HUES6 (cell line): ENCODE data around the gene EGFLAM.

Source experiments
- H3K27ac ChIP-seq: 2 replicates; pipeline ENCODE4 v1.7.0; 2013; ENCODE audit warnings: low read depth, mild to moderate bottlenecking, low read length, inconsistent platforms
- H3K27me3 ChIP-seq: 2 replicates; pipeline ENCODE4 v1.6.1; 2013; ENCODE audit warnings: low read length; ENCODE audit not compliant: control insufficient read depth, insufficient read depth
- H3K36me3 ChIP-seq: 2 replicates; pipeline ENCODE4 v1.6.1; 2013; ENCODE audit warnings: low read length; ENCODE audit not compliant: control insufficient read depth, insufficient read depth
- H3K4me1 ChIP-seq: 2 replicates; pipeline ENCODE4 v1.6.1; 2013; ENCODE audit warnings: low read length; ENCODE audit not compliant: control insufficient read depth, insufficient read depth
- H3K4me3 ChIP-seq: 2 replicates; pipeline ENCODE4 v1.5.1; 2013; ENCODE audit warnings: low read depth, low read length
- H3K9ac ChIP-seq: one replicate; pipeline ENCODE4 v1.6.1; 2013; ENCODE audit warnings: mild to moderate bottlenecking, low read length
- H3K9me3 ChIP-seq: 2 replicates; pipeline ENCODE4 v1.6.1; 2013; ENCODE audit warnings: low read depth, low read length; ENCODE audit not compliant: control insufficient read depth, insufficient read depth

Gene EGFLAM

DNA sequence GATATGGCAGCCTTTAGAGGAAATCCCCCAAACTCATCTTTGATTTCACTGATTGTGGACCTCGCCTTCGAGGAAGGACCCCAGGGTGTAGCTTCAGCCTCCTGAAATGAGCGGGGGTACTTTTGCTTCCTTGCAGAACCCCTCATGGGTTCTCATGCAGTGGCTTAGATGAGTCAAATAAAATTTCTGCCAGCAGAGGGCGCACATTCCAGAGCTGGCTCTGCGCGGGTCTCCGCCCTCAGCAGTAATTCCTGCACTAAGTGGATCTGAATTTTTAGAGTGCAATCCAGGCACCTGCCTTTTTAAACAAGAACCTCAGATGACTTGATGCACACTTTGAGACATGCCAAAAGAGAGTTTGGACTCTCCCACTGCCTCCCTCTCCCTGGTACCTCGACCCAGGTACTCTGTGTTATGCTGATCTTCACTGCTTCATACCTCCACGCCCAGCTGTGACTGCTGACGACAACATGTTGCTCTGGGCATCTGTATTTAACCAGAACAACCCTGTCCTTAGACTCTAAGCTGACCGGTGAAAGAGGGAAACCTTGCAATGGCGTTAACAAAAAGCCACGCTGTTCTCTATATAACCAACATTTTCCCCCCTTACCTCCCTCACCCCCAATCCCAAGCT lies 7.3 kb downstream of the EGFLAM start:
- Histone ChIP-seq H3K4me3 (peak overlapping the region; percentile 37), H3K36me3 (no peaks in the 10 kb centered on the region), H3K9ac (no peak overlapping the region)

GRCh38 chr5:38267372-38267771 lies 9.0 kb downstream of the EGFLAM start:
- peaks cover 31% of the 10 kb centered on the region for H3K27me3 ChIP-seq
- H3K4me1 ChIP-seq = peaks cover 5% of the 10 kb centered on the region; the same call in 1 of the 2 replicates
- no peak overlapping the region for H3K9ac ChIP-seq
- no peaks in the 10 kb centered on the region for H3K36me3 ChIP-seq
- no peak overlapping the region for H3K27ac ChIP-seq
- no peaks in the 10 kb centered on the region; the same call in 1 of the 2 replicates for H3K9me3 ChIP-seq
- H3K4me3 ChIP-seq = no peak overlapping the region

More for the DNA sequence above, 7.3 kb downstream of the EGFLAM start:
- Histone ChIP-seq H3K27ac (no peak overlapping the region), H3K4me1 (peaks cover 5% of the 10 kb centered on the region; the same call in 1 of the 2 replicates), H3K9me3 (no peaks in the 10 kb centered on the region; the same call in 1 of the 2 replicates), H3K27me3 (peaks cover 48% of the 10 kb centered on the region)

- H3K9me3 ChIP-seq = peaks cover 17% of the 10 kb centered on the region; the same call in 1 of the 2 replicates
- no peak overlapping the region for H3K9ac ChIP-seq
- no peak overlapping the region for H3K4me3 ChIP-seq
- no peaks in the 10 kb centered on the region for H3K4me1 ChIP-seq
- H3K36me3 ChIP-seq = no peaks in the 10 kb centered on the region
- H3K27me3 ChIP-seq = no peaks in the 10 kb centered on the region
- H3K27ac ChIP-seq = no peak overlapping the region
Observed at GRCh38 chr5:38273626-38274025, 15.3 kb downstream of the EGFLAM start.

- H3K27ac ChIP-seq = no peak overlapping the region
Observed at GRCh38 chr5:38274370-38274769, 16.0 kb downstream of the EGFLAM start.

GRCh38 chr5:38284384-38284783 lies 26.0 kb downstream of the EGFLAM start:
- Histone ChIP-seq H3K27me3 (no peaks in the 10 kb centered on the region), H3K4me1 (no peaks in the 10 kb centered on the region; the same call in none of the 2 replicates), H3K4me3 (no peak overlapping the region), H3K9me3 (no peaks in the 10 kb centered on the region), H3K27ac (no peak overlapping the region), H3K36me3 (no peaks in the 10 kb centered on the region), H3K9ac (no peak overlapping the region)

More at GRCh38 chr5:38274370-38274769, 16.0 kb downstream of the EGFLAM start:
- H3K9ac ChIP-seq = no peak overlapping the region
- H3K27me3 ChIP-seq = no peaks in the 10 kb centered on the region
- H3K4me3 ChIP-seq = no peak overlapping the region
- no peaks in the 10 kb centered on the region for H3K36me3 ChIP-seq
- H3K4me1 ChIP-seq = no peaks in the 10 kb centered on the region
- peaks cover 17% of the 10 kb centered on the region; the same call in 1 of the 2 replicates for H3K9me3 ChIP-seq

DNA sequence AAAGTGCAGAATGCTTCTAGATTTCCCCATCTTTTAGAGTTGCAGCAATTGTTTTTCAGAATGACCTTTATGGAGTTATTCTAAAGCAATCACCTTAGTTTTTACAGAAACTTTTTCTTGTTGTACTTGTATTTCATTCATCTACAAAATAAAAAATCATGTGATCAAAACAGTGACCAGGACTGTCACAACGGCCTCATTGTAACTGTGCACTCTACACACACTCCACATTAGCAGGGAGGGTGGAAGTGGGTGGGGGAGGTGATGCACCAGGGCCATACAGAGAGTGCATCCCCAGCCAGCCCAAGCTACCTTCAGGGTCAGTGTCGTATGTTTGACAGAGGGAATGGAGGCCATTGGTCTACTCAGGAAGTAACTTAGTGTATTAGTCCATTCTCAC lies 26.9 kb downstream of the EGFLAM start:
- H3K9ac ChIP-seq = no peak overlapping the region
- no peaks in the 10 kb centered on the region for H3K36me3 ChIP-seq
- no peaks in the 10 kb centered on the region; the same call in none of the 2 replicates for H3K4me1 ChIP-seq
- no peak overlapping the region for H3K27ac ChIP-seq
- H3K27me3 ChIP-seq = no peaks in the 10 kb centered on the region
- no peak overlapping the region for H3K4me3 ChIP-seq
- no peaks in the 10 kb centered on the region for H3K9me3 ChIP-seq

GRCh38 chr5:38286002-38286401 lies 27.6 kb downstream of the EGFLAM start:
- Histone ChIP-seq H3K27me3 (no peaks in the 10 kb centered on the region), H3K9me3 (no peaks in the 10 kb centered on the region), H3K4me1 (no peaks in the 10 kb centered on the region; the same call in none of the 2 replicates), H3K36me3 (no peaks in the 10 kb centered on the region), H3K9ac (no peak overlapping the region), H3K4me3 (no peak overlapping the region), H3K27ac (no peak overlapping the region)

GRCh38 chr5:38287124-38287523 lies 28.8 kb downstream of the EGFLAM start:
- no peak overlapping the region for H3K9ac ChIP-seq
- no peak overlapping the region for H3K27ac ChIP-seq
- no peaks in the 10 kb centered on the region for H3K9me3 ChIP-seq
- H3K36me3 ChIP-seq = no peaks in the 10 kb centered on the region
- no peaks in the 10 kb centered on the region for H3K27me3 ChIP-seq
- peaks cover 8% of the 10 kb centered on the region for H3K4me1 ChIP-seq
- H3K4me3 ChIP-seq = no peak overlapping the region

DNA sequence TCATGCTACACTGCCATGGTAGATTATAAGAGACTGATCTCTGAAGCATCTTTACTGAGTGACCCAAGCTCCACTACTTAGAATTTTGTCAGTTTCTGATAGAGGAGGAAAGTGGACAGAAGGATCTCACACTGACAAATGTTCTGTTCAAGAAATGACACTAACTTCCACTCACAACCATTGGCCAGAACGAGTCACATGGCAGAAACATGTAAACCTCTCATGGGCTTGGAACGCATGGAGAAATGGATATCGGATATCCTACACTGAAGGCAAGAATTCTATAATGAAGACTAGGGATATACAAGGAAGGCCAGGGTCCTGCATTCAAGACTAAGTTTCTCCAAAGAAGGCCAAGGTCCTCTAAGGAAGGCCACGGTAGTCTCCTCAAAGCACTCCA lies 31.1 kb downstream of the EGFLAM start:
- Histone ChIP-seq H3K27me3 (no peaks in the 10 kb centered on the region), H3K36me3 (no peaks in the 10 kb centered on the region), H3K4me3 (no peak overlapping the region), H3K27ac (no peak overlapping the region), H3K9me3 (no peaks in the 10 kb centered on the region), H3K4me1 (peaks cover 8% of the 10 kb centered on the region; the same call in 1 of the 2 replicates), H3K9ac (no peak overlapping the region)

DNA sequence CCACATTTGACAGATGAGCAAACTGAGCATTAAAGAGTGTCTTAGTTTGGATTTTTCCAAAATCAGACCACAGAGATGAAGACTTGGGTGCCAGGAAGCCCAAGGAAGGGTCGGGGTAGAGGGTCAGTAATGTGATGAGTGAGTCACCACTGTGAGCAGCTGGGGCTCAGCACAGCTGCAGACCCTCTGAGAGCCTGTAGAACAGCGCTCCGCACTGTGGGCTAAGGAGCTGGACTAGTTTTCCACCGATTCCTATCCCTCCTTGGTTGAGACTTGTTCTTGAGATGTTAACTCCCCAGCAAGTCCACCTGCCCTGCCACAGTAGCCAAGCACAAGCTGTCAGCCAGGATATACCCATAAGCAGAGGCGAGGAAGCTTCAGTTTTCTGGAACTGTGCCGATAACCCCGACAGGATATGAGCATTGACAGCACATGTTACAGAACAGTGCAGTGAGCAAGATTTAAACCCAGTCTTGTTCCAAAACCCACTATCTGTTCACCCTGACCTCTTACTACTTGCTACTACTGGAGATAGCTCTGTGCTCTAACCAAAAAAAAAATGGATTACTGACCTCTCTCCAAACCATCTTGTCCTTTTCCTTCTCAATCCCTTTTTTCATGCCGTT lies 31.8 kb downstream of the EGFLAM start:
- no peaks in the 10 kb centered on the region for H3K27me3 ChIP-seq
- no peak overlapping the region for H3K9ac ChIP-seq
- no peaks in the 10 kb centered on the region for H3K36me3 ChIP-seq
- peaks cover 8% of the 10 kb centered on the region; the same call in 1 of the 2 replicates for H3K4me1 ChIP-seq
- H3K27ac ChIP-seq = no peak overlapping the region
- no peaks in the 10 kb centered on the region for H3K9me3 ChIP-seq
- H3K4me3 ChIP-seq = no peak overlapping the region

DNA sequence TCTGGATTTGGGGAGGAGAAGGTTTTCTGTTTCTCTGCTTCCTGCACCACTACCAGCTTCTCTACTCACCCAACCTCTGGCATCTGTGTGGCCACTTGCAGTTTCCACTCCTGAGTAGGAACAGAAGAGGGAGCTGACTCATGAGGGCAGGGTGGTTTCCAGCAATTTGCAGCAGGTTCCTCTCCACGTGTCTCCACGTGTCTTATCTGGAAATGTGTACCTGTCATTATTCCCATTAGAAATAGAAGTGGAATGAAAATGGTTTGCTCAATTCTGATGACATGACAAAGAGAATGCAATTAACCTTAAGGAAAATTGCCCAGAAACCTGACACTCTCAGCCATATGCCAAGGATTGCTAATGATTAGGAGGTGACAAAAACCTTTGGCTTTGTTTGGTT lies 33.0 kb downstream of the EGFLAM start:
- H3K9ac ChIP-seq = no peak overlapping the region
- H3K36me3 ChIP-seq = no peaks in the 10 kb centered on the region
- H3K4me1 ChIP-seq = peaks cover 8% of the 10 kb centered on the region; the same call in 1 of the 2 replicates
- H3K27ac ChIP-seq = no peak overlapping the region
- no peaks in the 10 kb centered on the region for H3K27me3 ChIP-seq
- H3K9me3 ChIP-seq = no peaks in the 10 kb centered on the region
- no peak overlapping the region for H3K4me3 ChIP-seq
